NCI-H1417 (cell line): ENCODE results near the gene KLRF1.

Experiments
- DNase-seq, 3 experiments: peaks; one replicate each; lab custom pipeline; 2025; lab: John Stamatoyannopoulos, UW

The KLRF1 gene

GRCh38 chr12:9827209-9827888, at the start of gene KLRF1:
TSS of gene KLRF1 (plus strand) at chr12:9827481. CDS start at chr12:9827545, 64 bp downstream.
- no peak for DNase-seq

GRCh38 chr12:9779209-9779608, 48.1 kb upstream of the KLRF1 start:
- DNase-seq = no peak

GRCh38 chr12:9781360-9781759, 45.9 kb upstream of the KLRF1 start:
- DNase-seq = no peak

GRCh38 chr12:9782547-9783382, 44.5 kb upstream of the KLRF1 start:
- DNase-seq = no peak

- DNase-seq = no peak
Observed at GRCh38 chr12:9784326-9784725, 43.0 kb upstream of the KLRF1 start.

- DNase-seq = no peak
Observed at GRCh38 chr12:9784816-9785215, 42.5 kb upstream of the KLRF1 start.

- no peak for DNase-seq
Observed at GRCh38 chr12:9786726-9787717, 40.3 kb upstream of the KLRF1 start.

- DNase-seq = no peak
Observed at GRCh38 chr12:9792185-9792900, 34.9 kb upstream of the KLRF1 start.

- DNase-seq = no peak
Observed at GRCh38 chr12:9792961-9793617, 34.2 kb upstream of the KLRF1 start.

GRCh38 chr12:9793779-9794395, 33.4 kb upstream of the KLRF1 start:
- no peak for DNase-seq

GRCh38 chr12:9794484-9795093, 32.7 kb upstream of the KLRF1 start:
- no peak for DNase-seq

GRCh38 chr12:9795945-9796344, 31.3 kb upstream of the KLRF1 start:
- DNase-seq = no peak

GRCh38 chr12:9796346-9796745, 30.9 kb upstream of the KLRF1 start:
- no peak for DNase-seq

- peak in 1 of 3 experiments; percentile 13 for DNase-seq
Observed at GRCh38 chr12:9796971-9797370, 30.3 kb upstream of the KLRF1 start.

GRCh38 chr12:9797722-9798619, 29.3 kb upstream of the KLRF1 start:
- peak; percentile 5 to 87 (median 58) for DNase-seq

- no peak for DNase-seq
Observed at GRCh38 chr12:9799961-9800360, 27.3 kb upstream of the KLRF1 start.

GRCh38 chr12:9805883-9806282, 21.4 kb upstream of the KLRF1 start:
- DNase-seq = no peak

GRCh38 chr12:9806714-9807113, 20.6 kb upstream of the KLRF1 start:
- no peak for DNase-seq

- DNase-seq = no peak
Observed at GRCh38 chr12:9808504-9808903, 18.8 kb upstream of the KLRF1 start.
